HG02610 (cell line): ENCODE data around the gene SMIM5.

Source experiments
- ATAC-seq: cut with Tn5 transposase; IDR thresholded peaks from one replicate; pipeline ENCODE4 v1.9.1; 2021; ENCODE audit warnings: mild to moderate bottlenecking, moderate library complexity; ENCODE audit not compliant: unreplicated experiment

Gene SMIM5

DNA sequence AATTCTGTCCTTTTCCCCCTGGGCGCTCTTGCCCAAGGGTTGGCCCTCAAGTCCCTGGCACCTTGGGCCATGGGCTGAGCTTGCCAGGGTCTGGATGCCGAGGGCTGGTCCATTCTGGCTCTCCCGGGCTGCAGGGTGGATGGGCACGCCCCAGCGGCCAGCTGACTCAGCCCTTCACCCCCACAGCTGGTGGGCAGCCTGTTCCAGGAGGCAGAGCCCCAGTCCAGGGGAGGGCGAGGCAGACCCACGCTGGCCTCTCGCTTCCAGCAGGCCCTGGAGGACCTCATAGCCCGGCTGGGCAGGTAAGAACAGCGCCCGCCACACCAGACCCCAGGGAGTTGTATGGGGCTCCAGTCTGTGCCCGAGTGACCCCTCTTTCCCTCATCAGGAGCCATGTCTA, 30.6 kb upstream of the SMIM5 start:
- ATAC-seq, result no peak

DNA sequence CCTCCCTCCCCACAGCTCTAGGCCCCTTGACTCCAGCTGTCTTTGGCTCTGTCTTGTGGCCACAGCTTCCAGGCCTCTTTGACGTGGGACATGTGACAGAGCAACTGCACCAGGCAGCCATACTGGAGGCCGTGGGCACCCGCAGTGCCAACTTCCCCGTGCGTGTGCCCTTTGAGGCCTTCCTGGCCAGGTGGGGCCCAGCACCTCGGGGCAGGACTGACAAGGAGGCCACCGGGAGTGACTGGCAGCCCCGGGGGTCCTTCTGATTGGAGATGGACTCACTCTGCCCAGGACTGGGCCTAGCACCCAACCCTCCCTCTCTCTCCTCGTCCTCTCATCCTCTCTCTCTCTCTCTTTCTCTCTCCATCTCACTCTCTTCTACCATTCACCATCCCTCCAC, 30.1 kb upstream of the SMIM5 start:
- no peak for ATAC-seq

- ATAC-seq, result no peak
These were observed 29.1 kb upstream of the SMIM5 start for GRCh38 chr17:75604034-75604695.

GRCh38 chr17:75605790-75606189, 27.4 kb upstream of the SMIM5 start:
- ATAC-seq, result no peak

DNA sequence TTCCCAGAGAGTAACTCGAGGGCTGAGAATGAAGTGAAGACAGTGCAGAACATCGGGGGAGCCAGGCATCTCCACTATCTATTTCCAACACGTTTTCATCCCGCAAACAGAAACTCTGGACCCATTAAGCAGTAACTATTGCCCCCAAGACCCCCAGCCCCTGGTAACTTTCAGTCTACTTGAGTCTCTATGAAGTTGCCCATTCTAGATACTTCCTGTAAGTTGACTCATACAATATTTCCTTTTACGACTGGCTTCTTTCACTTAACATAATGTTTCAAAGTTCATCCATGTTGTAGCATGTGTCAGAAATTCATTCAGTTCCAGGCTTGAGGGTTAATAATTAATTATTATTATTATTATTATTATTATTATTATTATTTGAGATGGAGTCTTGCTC, 26.1 kb upstream of the SMIM5 start:
- no peak for ATAC-seq

- no peak for ATAC-seq
These were observed 22.9 kb upstream of the SMIM5 start for GRCh38 chr17:75610103-75610984.

GRCh38 chr17:75611851-75612429, 21.3 kb upstream of the SMIM5 start:
- no peak for ATAC-seq

- ATAC-seq, result no peak
These were observed 20.2 kb upstream of the SMIM5 start for GRCh38 chr17:75612906-75613626.

GRCh38 chr17:75614006-75614405, 19.2 kb upstream of the SMIM5 start:
- ATAC-seq, result no peak

- ATAC-seq, result no peak
These were observed 18.5 kb upstream of the SMIM5 start for GRCh38 chr17:75614556-75615270.

DNA sequence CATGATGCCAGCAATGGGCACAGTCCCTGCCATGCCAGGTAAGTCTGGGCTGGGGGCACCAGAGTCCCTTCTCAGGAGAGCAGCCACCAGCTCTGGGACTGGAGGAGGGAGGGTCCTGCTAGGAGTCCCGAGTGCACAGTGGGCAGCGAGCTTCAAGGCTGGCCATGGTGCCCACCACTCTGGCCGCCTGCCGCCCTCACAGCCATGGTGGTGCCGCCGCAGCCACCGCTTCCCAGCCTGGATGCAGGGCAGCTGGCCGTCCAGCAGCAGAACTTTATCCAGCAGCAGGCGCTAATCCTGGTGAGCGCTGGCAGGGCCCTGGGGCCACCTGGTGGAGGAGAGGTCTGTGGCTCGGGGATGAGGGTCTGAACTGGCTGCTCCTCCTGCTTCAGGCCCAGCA, 17.9 kb upstream of the SMIM5 start:
- ATAC-seq, result no peak

GRCh38 chr17:75616521-75617122, 16.6 kb upstream of the SMIM5 start:
- ATAC-seq, result no peak

DNA sequence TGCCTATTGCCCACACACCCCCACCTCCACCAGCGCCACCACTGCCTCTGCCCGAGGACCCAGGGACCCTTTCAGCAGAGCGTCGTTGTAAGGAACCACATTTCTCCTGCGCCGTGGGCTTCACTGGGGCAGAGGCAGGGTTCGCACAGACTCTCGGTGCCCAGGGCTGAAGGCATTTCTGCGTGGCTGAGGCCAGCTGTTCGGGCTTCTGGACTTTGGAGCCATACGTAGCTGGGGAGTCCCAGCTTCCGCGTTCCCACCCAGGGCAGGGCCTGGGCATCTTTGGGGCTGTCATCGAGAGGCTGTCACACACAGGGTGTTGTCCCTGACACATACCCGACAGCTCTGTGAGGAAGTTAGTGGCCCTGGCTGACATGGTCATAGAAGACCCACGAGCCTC, 16.0 kb upstream of the SMIM5 start:
- ATAC-seq, result no peak

- no peak for ATAC-seq
These were observed 15.6 kb upstream of the SMIM5 start for GRCh38 chr17:75617675-75618074.

- ATAC-seq, result no peak
These were observed 13.5 kb upstream of the SMIM5 start for GRCh38 chr17:75619506-75620431.

GRCh38 chr17:75621489-75621888, 11.7 kb upstream of the SMIM5 start:
- ATAC-seq, result no peak

DNA sequence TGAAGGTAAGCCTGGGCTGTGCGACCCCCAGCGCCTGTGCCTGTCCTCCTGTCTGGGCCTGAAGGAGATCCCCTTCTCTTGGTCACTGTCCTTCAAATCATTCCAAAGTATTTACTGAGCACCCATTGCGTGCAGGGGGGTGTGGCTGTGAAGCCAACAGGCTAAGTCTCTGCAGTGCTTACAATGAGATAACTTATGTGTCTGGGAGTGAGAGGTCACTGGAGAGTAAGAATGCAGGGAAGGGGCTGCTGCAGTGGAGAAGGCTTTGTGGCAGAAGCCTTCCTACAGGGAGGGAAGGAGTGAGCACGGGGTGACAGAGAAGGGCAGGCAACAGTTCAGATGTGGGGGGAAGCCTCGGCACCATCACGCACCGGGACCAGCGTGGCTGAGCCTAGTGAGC, 11.2 kb upstream of the SMIM5 start:
- no peak for ATAC-seq

- ATAC-seq, result no peak
These were observed 10.4 kb upstream of the SMIM5 start for GRCh38 chr17:75622771-75623273.

DNA sequence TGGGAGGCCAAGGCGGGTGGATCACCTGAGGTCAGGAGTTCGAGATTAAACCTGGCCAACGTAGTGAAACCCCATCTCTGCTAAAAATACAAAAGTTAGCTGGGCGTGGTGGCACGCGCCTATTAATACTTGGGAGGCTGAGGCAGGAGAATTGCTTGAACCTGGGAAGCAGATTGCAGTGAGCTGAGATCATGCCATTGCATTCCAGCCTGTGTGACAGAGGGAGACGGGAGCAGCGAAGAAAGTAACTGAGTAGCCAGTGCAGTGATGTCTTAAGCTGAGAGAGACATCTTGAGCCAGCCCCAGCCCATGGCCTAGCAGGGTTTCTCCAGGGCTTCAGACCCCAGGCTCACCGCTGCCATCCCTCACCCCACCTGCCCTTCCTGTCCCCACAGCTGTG, 9.8 kb upstream of the SMIM5 start:
- no peak for ATAC-seq
